ENCODE results near the gene ARL15. TPM values are rescaled to one million over a fixed set of nuclear protein-coding genes. Genes with fewer than 3 reads are reported as not detected.
A peak's percentile ranks its signal among the peaks of the same experiment; 100 is the strongest.

The ARL15 gene
- 13.0 and 14.1 TPM in 2 replicates for total RNA-seq (2021)
- long read RNA-seq, transcript ARL15-202 (5 exons, 2,486 nt), result major isoform, 9 of 20 reads
- long read RNA-seq, partial matches to known transcripts, result 0 of 20 reads
- long read RNA-seq, other reads (novel, unspliced or antisense), result 9 of 20 reads

- Histone ChIP-seq H3K9me3 (ENCODE audit: control insufficient read depth, low read depth, low read length) (no peaks in the 10 kb centered on the region), H3K79me1 (ENCODE audit: insufficient read depth, low read depth, low read length, poor library complexity, severe bottlenecking) (no peaks in the 10 kb centered on the region), H3K4me1 (ENCODE audit: insufficient read depth, low read length) (no peaks in the 10 kb centered on the region), H3K27me3 (ENCODE audit: insufficient read depth, low read length) (no peaks in the 10 kb centered on the region), H3K9ac (ENCODE audit: extremely low read depth, insufficient read length, low read length) (peak within 1 kb of the TSS; percentile 81), H4K20me1 (ENCODE audit: control insufficient read depth, insufficient read depth, insufficient read length) (no peaks in the 10 kb centered on the region), H2BK20ac (ENCODE audit: low read depth, low read length, poor library complexity, severe bottlenecking) (no peak within 1 kb of the TSS), H2BK120ac (ENCODE audit: low read depth, low read length, poor library complexity, severe bottlenecking) (no peak within 1 kb of the TSS), H3K79me2 (ENCODE audit: insufficient read depth, low read length) (no peaks in the 10 kb centered on the region), H3K23me2 (ENCODE audit: insufficient read length, low read depth, low read length, poor library complexity, severe bottlenecking) (peaks cover 20% of the 10 kb centered on the region), H2AFZ (ENCODE audit: low read length) (peak within 1 kb of the TSS; percentile 27), H3K4ac (ENCODE audit: low read depth, low read length) (no peak within 1 kb of the TSS), H3K23ac (ENCODE audit: insufficient read length, low read depth, low read length) (no peak within 1 kb of the TSS), H2BK12ac (ENCODE audit: insufficient read length, low read depth, low read length) (no peak within 1 kb of the TSS), H3K14ac (ENCODE audit: insufficient read depth, low read length) (peak within 1 kb of the TSS; percentile 93), H2AK5ac (ENCODE audit: insufficient read length, low read length) (no peak within 1 kb of the TSS), H3K27ac (ENCODE audit: insufficient read length, low read depth, low read length) (no peak within 1 kb of the TSS), H4K8ac (replicated peaks; ENCODE audit: insufficient read length, low read depth, low read length) (no peak within 1 kb of the TSS), H3K56ac (ENCODE audit: insufficient read length, low read depth, low read length) (no peak within 1 kb of the TSS), H4K5ac (ENCODE audit: insufficient read length, low read depth, low read length) (no peak within 1 kb of the TSS), H2BK5ac (ENCODE audit: insufficient read length, low read length) (no peak within 1 kb of the TSS), H3K4me2 (ENCODE audit: insufficient read depth, insufficient read length, low read length) (peak within 1 kb of the TSS; percentile 85), H3T11ph (ENCODE audit: low read length) (no peak within 1 kb of the TSS), H4K91ac (ENCODE audit: insufficient read length, low read depth, low read length) (no peak within 1 kb of the TSS), H3K18ac (ENCODE audit: insufficient read length, low read depth, low read length) (peak within 1 kb of the TSS; percentile 76), H2BK15ac (ENCODE audit: low read depth, low read length) (no peak within 1 kb of the TSS)
- peak; percentile 97 for DNase-seq
- Mint-ChIP-seq H3K4me3 (peak within 1 kb of the TSS; percentile 92 to 95), H3K27ac (peak within 1 kb of the TSS; percentile 84 to 96 (median 96); a peak in 6 of 7 replicates), H3K9me3 (no peaks in the 10 kb centered on the region; a peak in 2 of 5 replicates), H3K4me1 (peaks cover 24 to 25% of the 10 kb centered on the region in 2 experiments), H3K27me3 (ENCODE audit: low read depth) (peaks cover 25% of the 10 kb centered on the region), H3K36me3 (ENCODE audit: insufficient read depth in 1 of 3, low read depth in 3 of 3) (no peaks in the 10 kb centered on the region; a peak in 1 of 7 replicates)
- WGBS (ENCODE audit: extremely low coverage, insufficient read length, low lambda C conversion rate), result no CpG with 5 or more reads among the region's 50 CpGs
- no peak for TF ChIP-seq CTCF (conservative IDR thresholded peaks at IDR 0.05)
These were observed at the start of gene ARL15 for GRCh38 chr5:54310433-54311175. Gene ARL15, minus strand, starts transcription at chr5:54310573.
